HG03175 (cell line): ENCODE results near the gene TSPAN8.
"Not testable (repeated sequence)": the region's sequence is repeated elsewhere in the genome, so short reads cannot be mapped to it uniquely, and the experiment has no call there.

Experiments
- ATAC-seq: cut with Tn5 transposase; IDR thresholded peaks from one replicate; pipeline ENCODE4 v1.9.1; 2021; ENCODE audit warnings: mild to moderate bottlenecking, moderate library complexity; ENCODE audit not compliant: unreplicated experiment

The TSPAN8 gene

DNA sequence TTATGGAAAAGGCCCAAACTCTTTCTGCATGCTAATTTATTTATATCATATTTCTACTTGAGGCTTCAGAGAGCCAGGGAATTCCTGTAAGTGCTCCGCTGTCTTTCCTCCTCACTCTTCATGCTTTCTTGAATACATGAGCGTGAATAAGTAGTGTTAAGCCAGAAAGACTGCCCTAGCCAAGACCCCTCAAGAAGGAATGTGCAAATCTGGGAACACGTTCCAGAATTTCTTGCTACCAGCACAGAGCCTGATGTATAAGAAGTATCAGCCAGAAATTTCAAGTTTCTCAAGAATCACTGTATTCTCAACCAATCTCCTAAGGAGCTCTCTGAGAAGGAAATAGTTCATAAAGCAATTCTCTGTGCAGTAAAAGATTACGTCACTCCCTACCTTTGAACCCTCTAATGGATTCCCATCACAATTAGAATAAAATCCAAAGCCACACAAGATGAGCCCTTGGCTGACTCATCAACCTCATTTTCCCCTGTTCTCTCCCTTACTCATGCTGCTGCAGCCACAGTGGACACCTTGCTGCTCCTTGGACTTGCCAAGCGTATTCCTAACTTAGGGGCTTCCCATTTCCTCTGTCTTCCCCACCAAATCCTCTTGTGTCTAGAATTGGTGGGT lies 6.9 kb upstream of the TSPAN8 start:
- no peak for ATAC-seq

DNA sequence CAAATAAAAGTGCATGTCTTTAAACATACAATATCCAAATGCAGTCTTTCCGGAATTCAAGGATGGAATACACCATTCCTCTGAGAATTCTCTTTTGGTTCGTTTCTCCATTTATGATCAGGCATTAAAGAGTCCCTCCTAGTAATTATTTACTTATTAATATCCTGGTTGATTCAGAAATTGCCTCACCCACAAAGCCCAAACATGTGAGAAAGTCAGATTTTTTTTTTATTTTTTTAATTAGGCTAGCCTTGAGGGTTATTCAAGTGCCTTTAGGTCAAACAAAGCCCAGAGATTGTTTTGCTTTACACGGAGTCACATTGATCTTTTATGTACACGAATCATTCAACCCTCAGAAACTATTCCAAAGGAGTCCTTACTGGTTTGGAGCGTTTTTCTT lies 6.4 kb upstream of the TSPAN8 start:
- ATAC-seq = no peak

DNA sequence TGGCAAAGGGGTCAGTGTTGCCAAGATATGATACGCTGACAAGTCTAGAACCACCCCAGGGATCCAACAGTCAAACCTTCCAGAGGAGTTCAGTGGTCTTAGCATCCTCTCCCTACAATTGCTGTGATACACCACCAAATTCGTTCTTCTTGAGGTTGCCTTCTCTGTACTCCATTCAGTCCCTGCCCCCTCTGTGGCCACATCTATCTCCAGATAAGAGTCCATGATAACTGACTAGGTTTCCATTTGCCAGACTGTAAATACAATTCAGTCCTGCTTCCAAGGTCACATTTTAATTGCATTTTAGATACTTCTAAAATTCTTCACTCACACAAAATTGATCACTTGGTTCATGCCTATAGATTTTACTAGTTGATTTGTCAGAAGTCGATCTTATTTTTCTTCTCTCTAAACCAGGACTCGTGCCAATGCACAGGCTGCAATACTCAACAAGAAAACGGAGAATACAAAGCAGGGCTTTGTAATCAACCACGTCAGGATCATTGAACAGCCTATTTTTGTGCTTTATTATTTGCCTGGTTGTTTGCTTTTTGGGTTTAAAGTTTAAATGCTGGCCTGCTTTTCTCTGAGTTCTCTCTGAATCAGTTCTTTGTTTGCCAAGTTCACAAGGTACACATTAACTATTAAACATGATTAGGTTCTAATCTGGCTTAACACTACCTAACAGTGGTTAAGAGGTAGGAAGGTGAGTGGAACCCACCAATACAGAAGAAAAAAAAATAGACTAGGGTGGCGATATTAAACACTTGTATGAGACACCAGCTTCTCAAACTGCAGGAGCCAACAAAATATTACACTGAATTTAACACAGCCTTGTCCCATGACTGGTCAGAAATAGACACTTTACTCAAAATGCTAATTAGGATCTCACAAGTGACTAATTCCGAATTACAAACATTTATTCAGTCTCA lies 5.3 kb upstream of the TSPAN8 start:
- ATAC-seq = no peak

DNA sequence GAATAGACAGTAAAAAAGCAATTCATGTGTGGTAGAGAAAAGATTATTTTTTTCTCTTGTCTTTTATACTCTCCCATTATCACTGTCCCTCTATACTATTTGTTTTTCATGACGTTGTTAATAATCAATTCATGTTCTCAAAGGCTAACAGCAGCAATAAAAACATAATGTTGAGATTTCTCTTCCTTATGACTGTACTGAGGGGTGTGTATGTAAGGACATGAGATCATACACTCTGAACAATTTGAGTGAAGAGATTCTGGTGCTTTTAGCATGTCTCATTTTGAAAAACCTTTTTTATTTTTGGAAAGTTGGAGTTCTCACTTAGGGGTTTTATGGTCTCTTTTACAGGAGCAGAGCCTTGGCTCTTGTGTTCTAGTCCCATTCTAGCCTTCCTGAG lies 3.8 kb upstream of the TSPAN8 start:
- no peak for ATAC-seq

DNA sequence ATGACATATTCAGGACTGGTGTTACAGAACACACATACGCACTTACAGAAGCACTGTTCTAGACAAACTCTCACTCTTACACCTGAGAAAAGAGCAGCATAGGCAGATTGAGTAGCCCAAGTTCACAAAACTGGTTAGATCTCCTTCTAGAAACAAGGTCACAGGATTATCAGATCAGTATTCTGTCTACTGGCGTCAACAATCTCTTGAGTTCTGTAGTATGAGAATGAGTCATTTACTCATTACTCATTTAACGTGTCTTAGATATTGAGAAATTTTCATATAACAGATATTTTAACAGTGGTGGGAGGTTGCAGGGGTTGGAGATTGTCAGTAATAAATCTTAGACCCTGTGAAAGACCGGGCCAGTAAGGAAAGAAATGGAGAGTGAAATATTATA lies 2.8 kb upstream of the TSPAN8 start:
- no peak for ATAC-seq

DNA sequence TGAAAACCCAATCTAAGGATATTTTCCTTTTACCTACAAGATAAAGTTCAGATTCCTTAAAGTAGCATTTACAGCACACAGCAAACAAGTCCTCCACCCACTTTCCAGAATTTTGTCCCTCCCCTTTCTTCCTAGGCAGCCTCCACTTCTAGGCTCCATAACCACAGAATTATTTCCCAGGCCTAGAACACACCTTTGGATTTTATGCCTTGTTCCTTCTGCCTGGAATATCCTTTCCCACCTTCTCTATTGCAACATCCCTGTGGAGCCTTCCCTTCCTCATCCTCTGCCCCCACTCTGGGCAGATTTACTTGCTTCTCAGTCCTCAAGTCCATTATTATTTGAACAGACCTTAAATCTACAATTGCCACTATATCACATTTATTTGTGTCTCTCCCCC lies 2.1 kb upstream of the TSPAN8 start:
- ATAC-seq = no peak

DNA sequence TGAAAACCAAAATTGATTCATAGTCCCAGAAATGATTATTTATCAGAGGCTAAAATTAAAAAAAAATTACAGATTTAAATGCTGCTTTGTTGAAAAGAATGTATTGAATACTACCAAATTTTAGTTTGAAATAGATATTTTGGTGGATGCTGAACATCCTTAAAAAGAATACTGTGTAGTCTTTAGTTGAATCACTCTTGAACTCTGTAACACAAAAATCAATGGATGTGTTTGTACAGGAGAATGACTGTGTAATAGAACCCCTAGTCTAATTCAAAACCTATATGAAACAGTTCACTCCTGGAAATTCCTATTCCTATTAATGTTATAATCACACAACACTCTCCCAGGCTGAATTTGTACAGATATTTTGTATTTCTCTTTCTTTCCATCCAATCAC lies 1.5 kb upstream of the TSPAN8 start:
- no peak for ATAC-seq

DNA sequence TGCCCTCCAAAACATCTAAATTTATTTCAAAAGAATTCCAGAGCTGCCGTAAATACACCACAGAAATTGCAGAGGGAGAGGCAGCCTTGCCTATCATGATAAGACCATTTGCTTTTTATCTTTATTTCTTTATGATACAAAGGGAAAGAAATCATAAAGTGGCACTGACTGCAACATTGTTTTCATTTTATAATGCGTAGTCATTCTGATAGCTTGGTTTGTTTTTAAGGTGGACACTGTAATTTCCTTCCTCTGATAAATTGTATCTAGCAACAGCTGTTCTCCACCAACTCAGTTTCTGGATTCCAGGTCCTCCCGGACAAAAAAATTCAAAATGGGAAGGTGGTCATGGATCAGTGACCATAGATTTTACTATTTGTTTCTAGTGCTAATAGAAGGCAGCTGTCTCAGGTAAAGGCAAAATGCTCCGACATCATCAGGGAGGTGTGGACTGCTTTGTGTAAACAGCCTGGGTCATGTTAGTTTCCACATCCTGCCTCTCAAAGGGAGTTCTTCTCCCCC lies 623 bp upstream of the TSPAN8 start:
- no peak for ATAC-seq

DNA sequence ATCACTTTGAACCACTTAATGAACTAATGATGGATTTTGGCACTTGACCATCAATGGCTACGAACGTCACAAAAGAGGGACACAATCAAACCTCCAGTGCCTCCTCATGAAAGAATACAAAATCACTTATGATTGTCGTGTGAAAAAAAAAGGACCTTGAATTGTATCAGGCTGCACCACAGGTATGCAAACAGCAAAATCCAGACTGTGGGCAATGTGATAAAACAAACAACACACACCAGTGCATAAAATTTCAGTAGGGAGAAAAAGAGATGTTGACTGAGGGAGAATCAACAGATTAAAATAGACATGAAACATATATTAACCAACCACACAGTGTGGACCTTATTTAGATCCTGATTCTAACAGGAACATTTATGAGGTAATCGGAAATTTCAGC lies 2.6 kb downstream of the TSPAN8 start:
- ATAC-seq = no peak

DNA sequence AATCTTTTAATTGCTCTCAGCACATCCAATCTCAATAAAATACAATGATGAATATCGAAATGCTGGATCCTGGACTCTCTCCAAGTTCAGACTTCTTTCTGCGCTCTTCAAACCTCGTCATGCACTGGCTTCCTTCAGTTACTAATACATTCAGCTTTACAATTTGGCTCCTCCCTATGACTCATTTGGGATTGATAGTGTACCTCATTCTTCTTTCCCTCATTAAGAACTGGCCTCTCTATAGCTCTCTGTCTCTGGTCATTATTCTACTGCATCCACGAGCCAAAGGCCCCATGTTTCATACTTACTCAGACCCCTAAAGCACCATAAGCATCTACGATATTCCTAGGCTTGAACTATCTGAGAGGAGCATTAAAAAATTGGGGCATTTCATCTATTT lies 4.9 kb downstream of the TSPAN8 start:
- ATAC-seq = no peak

DNA sequence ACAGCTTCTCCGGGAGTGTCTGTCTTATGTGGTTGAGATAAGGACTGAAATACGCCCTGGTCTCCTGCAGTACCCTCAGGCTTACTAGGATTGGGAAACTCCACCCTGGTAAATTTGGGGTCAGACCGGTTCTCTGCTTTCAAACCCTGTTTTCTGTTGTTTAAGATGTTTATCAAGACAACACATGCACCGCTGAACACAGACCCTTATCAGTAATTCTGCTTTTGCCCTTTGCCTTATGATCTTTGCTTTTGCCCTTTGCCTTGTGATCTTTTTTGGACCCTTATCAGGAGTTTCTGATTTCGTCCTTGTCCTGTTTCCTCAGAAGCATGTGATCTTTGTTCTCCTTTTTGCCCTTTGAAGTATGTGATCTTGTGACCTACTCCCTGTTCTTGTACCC lies 7.8 kb downstream of the TSPAN8 start:
- ATAC-seq = not testable (repeated sequence)

DNA sequence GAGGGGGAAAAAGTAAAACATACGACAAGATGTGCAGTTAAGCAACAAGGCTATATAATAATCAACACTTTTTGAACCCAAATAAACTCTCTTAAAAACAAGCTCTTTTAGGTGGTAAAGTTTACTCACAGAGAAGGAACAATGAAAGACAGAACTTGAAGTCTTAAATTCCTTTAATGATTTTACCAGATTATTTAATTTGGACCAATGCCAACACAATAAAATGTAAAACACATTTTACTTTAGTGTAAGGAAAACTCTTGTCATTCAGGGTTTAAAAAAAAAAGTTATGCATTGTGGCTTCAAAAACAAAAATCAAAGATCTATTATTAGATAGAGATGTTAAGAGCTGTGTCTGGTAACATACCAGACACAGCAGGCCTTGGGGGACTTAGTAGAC lies 13.1 kb downstream of the TSPAN8 start:
- no peak for ATAC-seq

DNA sequence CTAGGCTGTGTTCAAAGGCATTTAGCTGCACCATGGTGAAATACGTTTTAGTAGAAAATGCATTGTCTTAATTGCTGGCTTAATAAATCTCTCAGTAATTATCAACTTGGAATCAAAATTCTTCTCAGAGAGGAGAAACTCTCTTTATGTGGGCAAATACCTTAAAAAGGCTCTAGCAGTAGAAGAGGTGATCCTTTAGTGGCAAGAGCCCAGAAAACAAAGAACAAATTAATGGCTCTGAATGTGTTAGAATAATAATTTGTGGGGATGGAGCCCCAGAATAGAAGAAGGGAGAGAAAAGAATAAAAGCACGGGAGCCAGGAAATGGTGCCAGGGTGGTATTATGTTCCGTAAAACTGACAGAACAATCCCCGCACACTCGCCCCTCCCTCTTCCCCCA lies 14.8 kb downstream of the TSPAN8 start:
- no peak for ATAC-seq

DNA sequence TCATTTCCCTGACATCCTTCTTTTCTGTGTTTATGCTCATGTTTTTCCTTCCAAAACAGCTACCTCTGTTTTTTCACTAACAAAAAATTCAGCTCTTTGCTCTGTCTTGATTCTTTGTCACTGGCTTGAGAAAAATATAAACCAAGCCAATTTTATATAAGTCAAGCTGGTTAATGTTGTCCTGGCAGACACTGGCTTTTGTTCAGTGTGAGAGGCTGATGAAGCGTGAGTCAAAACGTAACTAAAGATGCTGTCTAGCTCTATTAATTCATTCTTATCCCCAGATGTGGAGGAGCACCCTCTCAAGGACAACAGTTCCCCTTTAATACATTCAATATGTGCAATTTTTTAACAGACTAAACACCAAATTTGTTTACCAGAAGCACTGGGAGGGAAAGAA lies 15.8 kb downstream of the TSPAN8 start:
- no peak for ATAC-seq

DNA sequence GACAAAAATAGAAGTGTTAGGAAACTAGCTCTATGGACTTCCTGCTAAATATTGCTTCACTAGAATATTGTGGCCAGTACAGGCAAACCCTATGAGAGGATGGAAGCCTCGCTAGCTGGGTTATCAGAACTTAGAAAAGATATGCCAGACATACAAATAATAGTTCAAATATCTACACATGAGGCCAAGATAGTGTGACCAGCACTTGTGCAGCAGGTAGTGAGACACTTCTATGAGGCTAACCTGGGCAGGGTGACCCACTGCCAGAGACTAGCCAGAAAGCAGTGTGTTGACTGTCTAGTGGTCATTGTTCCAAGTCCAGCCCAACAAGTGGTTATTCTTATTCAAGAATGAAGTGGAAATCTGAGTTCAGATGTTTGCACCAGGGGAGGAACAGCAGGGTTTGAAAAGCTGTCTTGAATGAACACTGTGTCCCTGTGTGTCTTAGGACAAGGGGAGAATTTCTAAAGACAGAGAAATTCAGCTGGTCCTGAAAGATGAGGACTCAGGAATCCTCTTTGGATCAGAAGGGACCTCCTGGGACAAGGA lies 16.3 kb downstream of the TSPAN8 start:
- ATAC-seq = no peak

DNA sequence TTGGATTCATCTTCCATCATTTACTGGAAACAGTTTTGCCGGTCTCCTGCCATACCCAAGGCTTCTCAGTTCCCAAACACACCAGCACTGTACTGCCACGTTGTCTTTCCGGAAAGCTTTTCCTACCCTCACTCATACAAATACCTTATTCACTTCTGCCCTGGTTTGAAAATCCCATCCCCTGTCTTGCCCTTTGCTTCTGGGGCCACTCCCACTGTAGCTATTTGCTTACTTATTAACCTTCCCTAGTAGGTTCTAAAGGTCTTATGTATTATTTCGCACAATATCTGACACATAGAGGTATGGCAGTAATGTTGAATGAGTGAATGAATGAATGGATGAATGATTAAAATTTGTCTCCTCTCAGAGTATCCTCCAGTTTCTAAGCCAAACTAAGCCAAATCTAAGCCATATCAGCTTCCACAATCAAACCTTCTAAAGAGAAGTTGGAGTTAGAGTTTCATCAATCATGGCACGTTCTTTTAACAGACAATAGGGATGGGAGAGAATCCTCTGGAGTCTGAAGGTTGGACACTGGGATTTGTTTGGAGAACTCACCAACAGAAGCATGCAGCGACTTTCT lies 18.6 kb downstream of the TSPAN8 start:
- ATAC-seq = no peak

DNA sequence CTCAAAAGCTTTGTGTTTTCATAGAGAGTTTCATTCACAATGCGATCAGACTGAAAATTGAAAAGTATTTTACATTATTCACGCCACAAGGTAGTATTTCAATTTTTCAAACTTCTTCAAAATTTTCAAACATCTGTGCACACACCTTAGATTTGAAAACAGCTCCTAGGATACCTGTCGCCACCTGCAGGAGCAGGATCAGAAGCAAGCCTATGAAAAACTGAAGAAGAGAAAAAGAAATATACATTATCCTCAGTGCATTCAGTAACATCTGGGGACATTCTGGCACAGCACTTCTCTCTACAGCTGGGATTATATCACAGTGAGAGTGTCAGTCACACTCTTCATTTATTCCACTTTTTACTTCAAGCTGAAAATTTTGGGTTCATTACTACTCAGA lies 19.8 kb downstream of the TSPAN8 start:
- ATAC-seq = no peak

DNA sequence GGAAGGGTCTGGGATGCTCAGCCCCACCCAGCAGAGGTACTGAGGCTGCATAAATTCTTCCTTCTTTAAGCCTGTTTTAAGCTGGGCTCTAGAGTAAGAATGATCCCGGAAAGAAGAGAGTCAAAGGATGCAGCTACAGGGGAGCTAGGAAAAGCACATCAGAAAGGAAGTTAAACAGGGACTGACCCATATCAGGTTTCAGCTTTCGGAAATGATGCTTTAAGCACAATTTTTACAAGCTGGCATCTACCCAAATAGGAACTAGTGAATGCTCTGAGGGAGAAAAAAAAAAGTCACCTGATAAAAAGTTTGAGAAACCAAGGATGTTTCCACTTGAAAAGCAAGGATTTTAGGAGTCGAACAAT lies 22.0 kb downstream of the TSPAN8 start:
- ATAC-seq = no peak

DNA sequence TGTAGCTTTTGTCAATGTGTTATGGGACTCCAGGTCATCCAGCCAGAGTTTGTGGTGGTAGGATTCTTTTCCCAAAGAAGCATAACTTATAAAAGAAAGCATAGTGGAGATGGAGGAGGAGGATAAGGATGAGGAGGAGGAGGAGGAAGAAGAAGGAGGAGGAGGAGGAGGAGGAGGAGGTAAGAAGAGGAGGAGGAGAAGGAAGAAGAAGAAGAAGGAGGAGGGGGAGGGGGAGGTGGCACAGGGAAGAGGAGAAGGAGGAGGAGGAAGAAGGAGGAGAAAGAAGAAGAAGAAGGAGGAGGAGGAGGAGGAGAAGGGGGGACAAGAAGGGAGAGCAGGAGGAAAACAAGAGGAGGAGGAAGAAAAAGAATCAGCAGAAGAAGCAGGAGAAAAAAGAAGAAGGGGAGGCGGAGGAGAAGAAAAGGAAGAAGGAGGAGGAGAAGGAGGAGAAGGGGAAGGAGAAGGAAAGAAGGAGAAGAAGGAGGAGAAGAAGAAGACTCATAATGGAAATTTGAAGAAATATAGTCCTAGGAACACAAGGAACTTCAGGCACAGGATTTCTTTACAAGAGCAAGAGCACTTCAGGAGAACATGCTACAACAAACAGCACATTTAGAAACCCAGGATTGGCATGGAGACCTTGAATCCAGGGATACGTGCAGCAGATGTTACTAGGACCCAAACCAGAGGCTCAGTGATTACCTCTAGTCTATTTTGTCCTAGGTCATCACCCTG lies 22.6 kb downstream of the TSPAN8 start:
- no peak for ATAC-seq

DNA sequence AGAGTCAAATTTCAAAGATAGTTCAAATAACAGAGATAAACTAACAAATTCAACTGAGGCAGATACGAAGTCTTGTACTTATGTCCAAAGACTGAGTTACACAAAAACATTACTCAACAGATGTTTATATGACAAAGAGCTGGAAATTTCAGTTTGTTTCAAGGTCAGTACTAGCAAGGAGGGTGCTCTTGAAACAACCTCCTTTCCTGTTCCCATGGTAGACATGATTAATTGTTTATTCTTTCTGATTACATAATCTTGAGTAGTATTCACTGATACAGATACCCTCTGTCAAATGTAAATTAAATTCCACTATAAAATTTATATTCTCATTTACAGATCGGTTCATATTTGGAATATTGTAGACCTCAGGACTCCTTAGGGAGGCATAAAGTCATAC lies 23.4 kb downstream of the TSPAN8 start:
- no peak for ATAC-seq

DNA sequence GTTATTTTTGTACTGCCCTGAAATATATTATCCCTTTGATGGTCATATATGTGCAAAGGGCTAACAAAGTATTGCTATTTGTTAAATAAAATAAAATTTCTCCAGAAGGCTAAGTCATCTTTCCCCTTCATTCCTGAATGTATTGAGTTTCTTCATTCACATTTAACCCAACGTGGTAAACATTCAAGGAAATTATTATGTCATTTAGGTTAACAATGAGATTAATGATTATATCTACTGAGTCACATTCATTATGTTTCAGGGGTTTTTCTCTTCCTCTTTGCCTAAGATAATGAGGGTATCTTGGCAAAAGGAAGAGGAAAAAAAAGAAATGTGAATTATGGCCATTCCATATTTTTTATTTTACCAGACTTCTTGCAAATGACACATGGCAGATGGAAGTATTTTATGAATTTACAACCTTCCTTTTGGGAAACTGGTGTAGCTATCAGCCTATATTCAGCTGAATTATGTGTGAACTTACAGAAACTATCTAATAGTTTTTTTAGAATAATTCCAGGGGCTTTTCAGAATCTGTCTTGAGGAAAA lies 27.2 kb downstream of the TSPAN8 start:
- ATAC-seq = no peak
